HepG2 (cell line): ENCODE data around the gene UTP11. TPM values are rescaled to one million over a fixed set of nuclear protein-coding genes. Genes with fewer than 3 reads are reported as not detected.

ENCODE experiments used
- ATAC-seq: fragments of 200-7000 bp; cut with Tn5 transposase; 3 replicates; pipeline ENCODE4 v1.9.1; 2020; ENCODE audit warnings: mild to moderate bottlenecking, moderate library complexity
- BruUV-seq: library from RNA; stranded (reverse); fragments of 400-500 nt; replicated peaks from 2 replicates; lab custom pipeline; 2021; lab: Mats Ljungman, UMichigan
- CTCF ChIA-PET: fragments of 300-600 bp; formaldehyde crosslinking; extraction: SDS; loops from one replicate; lab custom pipeline; 2021; ENCODE audit warnings: low total read pairs, inconsistent platforms, low intra/inter-chr PET ratio; lab: Yijun Ruan, JAX
- POLR2A ChIA-PET: fragments of 350-600 bp; sonication (Branson Sonifier 250); formaldehyde crosslinking; loops from one replicate; lab custom pipeline; 2020; ENCODE audit warnings: antibody characterized with exemption, inconsistent platforms; lab: Yijun Ruan, JAX
- DNase-seq: peaks from one replicate; pipeline ENCODE4 v3.0.0-alpha.2; 2015; ENCODE audit warnings: low spot score
- FAIRE-seq: peaks from 3 replicates; lab custom pipeline; 2011; peaks lifted over from hg19 to GRCh38; lab: Jason Lieb, UNC
- H2AFZ ChIP-seq: one replicate; pipeline ENCODE4 v1.6.1; 2011; ENCODE audit warnings: low read length, inconsistent platforms
- H3K27ac ChIP-seq: fragments of 300-600 bp; 3 replicates; pipeline ENCODE4 v1.8.0; 2011; ENCODE audit warnings: mixed run types, mild to moderate bottlenecking, mixed read lengths, low read length, inconsistent platforms; ENCODE audit not compliant: insufficient read depth; ENCODE audit errors: extremely low read length
- H3K27me3 ChIP-seq, 2 experiments: fragments of 200-600 bp in 1 of 2; 2 replicates in 1 of 2; 3 replicates in 1 of 2; pipeline versions ENCODE4 v1.6.0 to v1.8.0; 2011; ENCODE audit warnings: low read length in 2 of 2, mild to moderate bottlenecking in 2 of 2, moderate library complexity in 2 of 2, inconsistent platforms in 1 of 2; ENCODE audit not compliant: insufficient read depth in 2 of 2, control insufficient read depth in 1 of 2
- H3K36me3 ChIP-seq, 2 experiments: fragments of 200-600 bp in 1 of 2; replicated peaks in 1 of 2; 2 replicates in 1 of 2; 3 replicates in 1 of 2; pipeline versions ENCODE4 v1.5.1 to v1.8.0; 2011; ENCODE audit warnings: low read length in 2 of 2, inconsistent platforms in 1 of 2; ENCODE audit not compliant: insufficient read depth in 2 of 2, control insufficient read depth in 1 of 2
- H3K4me1 ChIP-seq: 2 replicates; pipeline ENCODE4 v1.5.1; 2012; ENCODE audit warnings: low read length, inconsistent platforms; ENCODE audit not compliant: insufficient read depth
- H3K4me2 ChIP-seq: 2 replicates; pipeline ENCODE4 v1.6.0; 2011; ENCODE audit warnings: low read depth, low read length, inconsistent platforms
- H3K4me3 ChIP-seq, 3 experiments: fragments of 200-600 bp in 1 of 3; sonication (generic), shearing (Covaris generic) in 1 of 3; replicated peaks in 1 of 3; 2 replicates each; pipeline ENCODE4 v1.5.1; 2011 to 2016; ENCODE audit warnings: low read length in 3 of 3, inconsistent platforms in 2 of 3, low read depth in 2 of 3, mild to moderate bottlenecking in 2 of 3, control low read depth in 1 of 3, mixed read lengths in 1 of 3; ENCODE audit not compliant: insufficient read depth in 1 of 3
- H3K79me2 ChIP-seq: one replicate; pipeline ENCODE4 v1.6.1; 2011; ENCODE audit warnings: low read length, inconsistent platforms; ENCODE audit not compliant: insufficient read depth
- H3K9ac ChIP-seq: 2 replicates; pipeline ENCODE4 v1.6.0; 2011; ENCODE audit warnings: mild to moderate bottlenecking, low read depth, low read length, inconsistent platforms; ENCODE audit not compliant: insufficient read depth
- H3K9me3 ChIP-seq: 2 replicates; pipeline ENCODE4 v1.5.1; 2012; ENCODE audit warnings: mild to moderate bottlenecking, low read length
- H4K20me1 ChIP-seq: 2 replicates; pipeline ENCODE4 v1.6.0; 2011; ENCODE audit warnings: inconsistent platforms, mild to moderate bottlenecking, low read length, moderate library complexity; ENCODE audit not compliant: insufficient read depth
- ARNTL ChIP-seq: sonication (generic); formaldehyde crosslinking; IDR thresholded peaks from 2 replicates; pipeline ENCODE4 v1.4.0; 2020; ENCODE audit warnings: mild to moderate bottlenecking, missing genetic modification reagents
- MYNN ChIP-seq: sonication (generic); formaldehyde crosslinking; IDR thresholded peaks from 2 replicates; pipeline ENCODE4 v1.4.0; 2020; ENCODE audit warnings: mild to moderate bottlenecking, low read depth, missing genetic modification reagents
- REL ChIP-seq: sonication (generic); formaldehyde crosslinking; conservative IDR thresholded peaks from 2 replicates; pipeline ENCODE4 v1.8.0; 2022; ENCODE audit warnings: mild to moderate bottlenecking, missing genetic modification reagents, moderate library complexity
- XRCC5 ChIP-seq: fragments of 200-400 bp; formaldehyde crosslinking; optimal IDR thresholded peaks from 2 replicates; pipeline ENCODE3; 2017; ENCODE audit warnings: mild to moderate bottlenecking, low read length
- WGBS: methylation state at CpG from one replicate; pipeline ENCODE4 v1.1.6; 2017; ENCODE audit warnings: low lambda C conversion rate; 5-methylcytosine and 5-hydroxymethylcytosine counted together
- in situ Hi-C: cut with HindIII; loops from 2 replicates; pipeline ENCODE4 v1.10.0; 2017; ENCODE audit warnings: low pct_unique_long_range_greater_than_20kb; ENCODE audit not compliant: extremely low pct_ligation_motif_present
- intact Hi-C: fragments of 100-400 bp; cut with micrococcal nuclease; formaldehyde crosslinking; loops from one replicate; pipeline ENCODE4 v1.10.0; 2022; ENCODE audit not compliant: unreplicated experiment
- polyA plus RNA-seq, 8 experiments: library from polyadenylated mRNA; depleted of rRNA in 3 of 8; stranded (reverse) in 7 of 8; unstranded in 1 of 8; fragments of >200 nt; fragmentation: Illumina TruSeq in 4 of 8; extraction: Trizol in 4 of 8; gene quantifications; 2 replicates each; pipeline versions ENCODE4 v1.2.1 to v1.2.3, GENCODE V29; 2011 to 2016; ENCODE audit warnings: low read depth in 4 of 8, missing spikeins in 1 of 8, mixed read lengths in 1 of 8; ENCODE audit not compliant: insufficient read depth in 1 of 8
- total RNA-seq, 5 experiments: library from RNA; depleted of rRNA; stranded (reverse); fragments of >200 nt; fragmentation: Illumina TruSeq; extraction: Trizol; gene quantifications; 2 replicates each; pipeline ENCODE4 v1.2.3, GENCODE V29; 2016; ENCODE audit warnings: low read depth in 1 of 5

Gene UTP11
- total and polyA plus RNA-seq, 2 of the 13 experiments (the other 11 are each of a cell fraction or from before 2014, with no cell fraction given) = 13.5 to 44.8 TPM

DNA sequence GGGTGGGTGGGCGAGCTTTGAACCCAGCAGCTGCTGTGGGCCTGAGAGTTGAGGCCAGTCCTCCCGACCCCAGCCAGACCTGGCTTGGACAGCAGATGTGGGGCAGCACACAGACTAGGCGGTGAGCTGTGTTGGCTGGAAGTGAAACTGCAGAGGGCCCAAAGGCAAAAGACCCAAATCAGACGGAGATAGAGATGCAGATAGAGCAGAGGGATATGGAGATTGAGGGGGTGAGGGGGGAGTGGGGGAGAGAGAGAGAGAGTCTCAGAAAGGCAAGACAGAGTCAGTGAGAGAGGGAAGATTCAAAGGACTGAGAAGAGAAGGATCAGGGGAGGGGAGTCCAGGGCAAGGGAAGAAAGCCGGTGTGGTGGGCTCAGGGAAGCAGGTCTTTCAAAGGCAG, 51.1 kb downstream of the UTP11 start:
- ChIA-PET CTCF (no interaction called here), POLR2A (no interaction called here)
- DNase-seq = no peak
- TF ChIP-seq ARNTL (CRISPR knock-in tag) (no peak), MYNN (CRISPR knock-in tag) (no peak)
- H3K9me3 ChIP-seq = no peaks in the 10 kb centered on the region
- no peak overlapping the region for H3K4me3 ChIP-seq
- no peaks in the 10 kb centered on the region for H3K4me1 ChIP-seq
- no peaks in the 10 kb centered on the region for H3K79me2 ChIP-seq
- H3K27ac ChIP-seq = no peak overlapping the region
- in situ Hi-C loops = no loop called here
- H3K36me3 ChIP-seq = no peaks in the 10 kb centered on the region
- ATAC-seq = no peak
- no peaks in the 10 kb centered on the region for H4K20me1 ChIP-seq
- no peak overlapping the region for H3K4me2 ChIP-seq
- H3K27me3 ChIP-seq = no peaks in the 10 kb centered on the region; a peak in 2 of 5 replicates
- WGBS = 37% methylated on average over 5 of the region's 5 CpGs
- no TSS peak for BruUV-seq
- no peak for FAIRE-seq
- H2AFZ ChIP-seq = no peak overlapping the region
- no peak overlapping the region for H3K9ac ChIP-seq
- intact Hi-C loops = no loop called here

DNA sequence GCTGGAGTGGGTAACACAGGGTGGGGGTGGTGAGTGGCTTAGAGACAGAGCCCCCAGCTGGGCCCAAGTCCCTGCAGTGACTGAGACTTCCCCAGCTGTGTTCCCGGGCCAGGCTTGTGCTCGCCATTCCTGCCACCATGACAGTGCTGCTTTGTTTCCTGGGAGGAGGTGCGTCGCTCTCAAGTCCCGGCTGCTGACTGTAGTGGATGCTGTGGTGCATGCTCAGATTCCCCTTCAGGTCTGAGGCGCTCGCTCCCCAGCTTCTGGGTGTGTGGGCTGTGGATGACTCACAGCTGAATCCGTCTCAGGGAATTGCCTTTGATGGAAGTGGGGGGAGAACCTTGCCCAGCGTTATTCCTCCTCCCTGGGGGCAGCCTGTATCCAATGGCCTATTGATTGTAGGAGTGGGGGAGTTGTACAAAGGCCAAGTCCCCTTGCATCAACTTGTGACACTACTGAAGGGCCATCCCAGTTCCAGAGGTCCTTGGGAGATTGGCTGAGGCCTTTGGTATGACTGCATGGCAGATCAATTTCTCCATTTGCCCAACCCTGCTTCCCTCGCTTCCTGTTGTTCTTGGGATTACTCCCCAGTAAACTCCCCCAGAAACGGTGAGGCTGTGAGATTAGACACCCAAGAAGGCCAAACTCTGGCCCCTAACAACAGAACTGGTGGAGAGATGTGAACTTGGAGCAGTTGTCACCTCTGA, 51.8 kb downstream of the UTP11 start:
- POLR2A ChIA-PET = no interaction called here
- no peak for FAIRE-seq
- 15% methylated on average over 5 of the region's 11 CpGs for WGBS
- ATAC-seq = peak; percentile 37; the same call in 1 of the 3 replicates
- no peak overlapping the region for H3K4me2 ChIP-seq
- H3K9ac ChIP-seq = no peak overlapping the region
- H3K27me3 ChIP-seq = no peaks in the 10 kb centered on the region; a peak in 2 of 5 replicates
- H3K27ac ChIP-seq = no peak overlapping the region
- intact Hi-C loops = no loop called here
- no TSS peak for BruUV-seq
- in situ Hi-C loops = no loop called here
- no peaks in the 10 kb centered on the region for H3K4me1 ChIP-seq
- no peaks in the 10 kb centered on the region for H3K79me2 ChIP-seq
- no peak overlapping the region for H2AFZ ChIP-seq
- no peaks in the 10 kb centered on the region for H3K36me3 ChIP-seq
- H4K20me1 ChIP-seq = no peaks in the 10 kb centered on the region
- CTCF ChIA-PET = no interaction called here
- DNase-seq = no peak
- no peak overlapping the region for H3K4me3 ChIP-seq
- no peaks in the 10 kb centered on the region for H3K9me3 ChIP-seq
- TF ChIP-seq XRCC5 (peak; percentile 22), REL (CRISPR knock-in tag) (no peak)
